ENCODE data around the gene RBM10.

DNA sequence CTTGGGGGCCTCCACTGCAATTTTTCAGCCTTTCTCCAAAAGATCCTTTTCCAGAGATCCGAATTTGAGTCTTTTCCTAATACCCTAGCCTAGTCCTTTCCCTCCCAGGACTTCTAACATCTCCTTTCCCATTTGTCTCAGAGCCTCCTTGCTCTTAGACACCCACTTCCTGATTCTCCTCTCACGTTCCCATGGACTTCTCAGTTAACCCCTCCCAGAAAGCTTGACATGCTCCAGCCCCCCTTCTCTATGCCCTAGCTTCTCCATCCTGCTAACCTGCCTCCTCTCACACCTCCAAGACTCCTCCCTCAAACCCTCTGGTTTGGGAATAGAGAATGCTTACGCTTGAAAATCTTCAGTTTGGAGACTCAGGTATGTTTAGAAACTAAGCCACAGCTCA, 51.1 kb downstream of the RBM10 start:
- TF ChIP-seq JUNB (CRISPR knock-in tag; conservative IDR thresholded peaks at IDR 0.05) (no peak), PTRF (tag; IDR thresholded peaks at IDR 0.05) (no peak), RAD21 (CRISPR knock-in tag; conservative IDR thresholded peaks at IDR 0.05 in 1 of 2, IDR thresholded peaks at IDR 0.05 in 1 of 2) (no peak)
